Fibroblast of lung (primary cell): ENCODE results near the gene STS.

Experiments used
- EZH2 ChIP-seq: IDR thresholded peaks from 2 replicates; pipeline ENCODE4 v1.5.1; 2012; ENCODE audit warnings: low read length, control low read depth, mild to moderate bottlenecking; ENCODE audit errors: missing control alignments
- TF ChIP-seq, protein P1 (sequence below), 2 donors: IDR thresholded peaks in 1 of 2; conservative IDR thresholded peaks in 1 of 2; 1 replicate in 1 of 2; 2 replicates in 1 of 2; pipeline ENCODE4 v1.5.1; 2011 to 2012; ENCODE audit warnings: low read length in 2 of 2, control low read depth in 1 of 2, inconsistent platforms in 1 of 2, low read depth in 1 of 2, mild to moderate bottlenecking in 1 of 2

DNA sequence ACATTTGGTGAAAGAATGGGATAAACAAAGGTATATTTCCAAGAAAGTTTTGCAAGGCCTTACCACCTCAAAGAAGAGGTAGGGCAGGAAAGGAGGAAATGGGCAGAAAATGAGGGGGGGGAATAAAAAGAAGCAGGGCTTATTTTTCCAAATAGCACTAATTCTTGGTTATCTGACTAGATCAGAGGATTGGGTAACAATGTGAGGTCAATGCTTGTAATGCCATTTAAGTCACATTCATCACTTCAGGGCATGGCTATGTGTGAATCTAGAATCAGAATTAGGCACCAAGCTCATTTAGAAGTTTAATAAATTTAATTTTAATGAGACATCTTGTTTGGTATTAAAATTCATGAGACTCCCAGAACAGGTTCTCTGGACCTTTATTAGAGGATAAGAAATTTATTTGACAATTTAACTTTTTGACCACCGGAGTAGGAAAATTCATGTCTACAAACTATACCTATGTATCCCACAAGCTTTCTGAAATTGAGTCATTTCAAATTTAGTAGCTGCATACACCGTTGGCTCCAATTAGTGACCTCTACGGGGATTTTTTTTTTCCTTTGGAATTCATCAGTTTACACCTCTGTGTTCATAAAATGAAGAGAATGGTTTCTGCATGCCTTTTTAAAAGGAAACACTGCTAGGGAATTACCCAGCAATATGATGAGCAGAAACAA lies 1.4 kb upstream of the STS start:
- TF ChIP-seq, protein P1, sequence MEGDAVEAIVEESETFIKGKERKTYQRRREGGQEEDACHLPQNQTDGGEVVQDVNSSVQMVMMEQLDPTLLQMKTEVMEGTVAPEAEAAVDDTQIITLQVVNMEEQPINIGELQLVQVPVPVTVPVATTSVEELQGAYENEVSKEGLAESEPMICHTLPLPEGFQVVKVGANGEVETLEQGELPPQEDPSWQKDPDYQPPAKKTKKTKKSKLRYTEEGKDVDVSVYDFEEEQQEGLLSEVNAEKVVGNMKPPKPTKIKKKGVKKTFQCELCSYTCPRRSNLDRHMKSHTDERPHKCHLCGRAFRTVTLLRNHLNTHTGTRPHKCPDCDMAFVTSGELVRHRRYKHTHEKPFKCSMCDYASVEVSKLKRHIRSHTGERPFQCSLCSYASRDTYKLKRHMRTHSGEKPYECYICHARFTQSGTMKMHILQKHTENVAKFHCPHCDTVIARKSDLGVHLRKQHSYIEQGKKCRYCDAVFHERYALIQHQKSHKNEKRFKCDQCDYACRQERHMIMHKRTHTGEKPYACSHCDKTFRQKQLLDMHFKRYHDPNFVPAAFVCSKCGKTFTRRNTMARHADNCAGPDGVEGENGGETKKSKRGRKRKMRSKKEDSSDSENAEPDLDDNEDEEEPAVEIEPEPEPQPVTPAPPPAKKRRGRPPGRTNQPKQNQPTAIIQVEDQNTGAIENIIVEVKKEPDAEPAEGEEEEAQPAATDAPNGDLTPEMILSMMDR (conservative IDR thresholded peaks at IDR 0.05 in 1 of 2, IDR thresholded peaks at IDR 0.05 in 1 of 2; ENCODE audit: low read depth in 1 of 2, low read length in 2 of 2), result no peak
- no peak for TF ChIP-seq EZH2
